ENCODE measurements around the gene FYB1. TPM values are rescaled to one million over a fixed set of nuclear protein-coding genes. Genes with fewer than 3 reads are reported as not detected.

Gene FYB1
- total and polyA plus RNA-seq, 2 of the 8 experiments (the other 6 are each of a cell fraction or from before 2014, with no cell fraction given): not detected

GRCh38 chr5:39240750-39241149, 21.4 kb upstream of the FYB1 start (continued):
- TF ChIP-seq KDM1A (IDR thresholded peaks at IDR 0.05; ENCODE audit: borderline replicate concordance, low read length) (no peak), RAD21 (IDR thresholded peaks at IDR 0.05 in 1 of 2, conservative IDR thresholded peaks at IDR 0.05 in 1 of 2; ENCODE audit: low read depth in 2 of 2, low read length in 2 of 2) (no peak)

All from H1 (cell line).